OCI-LY1 (cell line): Measurements from ENCODE around the gene R3HCC1L.

Experiments used
- CTCF ChIP-seq: fragments of 200-600 bp; sonication (generic), shearing (Covaris generic); IDR thresholded peaks from 2 replicates; pipeline ENCODE4 v1.5.1; 2017; ENCODE audit warnings: mild to moderate bottlenecking, antibody characterized with exemption, low read length, moderate library complexity, mixed read lengths
- EZH2 ChIP-seq: fragments of 200-600 bp; sonication (generic), shearing (Covaris generic); IDR thresholded peaks from 2 replicates; pipeline ENCODE4 v1.8.0; 2017; ENCODE audit warnings: borderline replicate concordance, mixed run types, mild to moderate bottlenecking, antibody characterized with exemption, low read length, moderate library complexity, mixed read lengths

GRCh38 chr10:98135222-98135899, 904 bp downstream of the R3HCC1L start:
- TF ChIP-seq CTCF (no peak), EZH2 (no peak)
